K562 (cell line): ENCODE results near the gene KIF5A. TPM values are rescaled to one million over a fixed set of nuclear protein-coding genes. Genes with fewer than 3 reads are reported as not detected.
A peak's percentile ranks its signal among the peaks of the same experiment; 100 is the strongest.

ENCODE experiments used
- E2F8 ChIP-seq: fragments of 450-650 bp; IDR thresholded peaks from 2 replicates; pipeline ENCODE4 v1.7.1; 2018; ENCODE audit warnings: mild to moderate bottlenecking, low read depth; ENCODE audit not compliant: partially characterized antibody
- ELF2 ChIP-seq: fragments of 250-450 bp; sonication (Bioruptor Pico); IDR thresholded peaks from 2 replicates; pipeline ENCODE4 v1.5.0; 2021; ENCODE audit warnings: mild to moderate bottlenecking
- ERF ChIP-seq: fragments of 450-650 bp; formaldehyde crosslinking; IDR thresholded peaks from 2 replicates; pipeline ENCODE4 v1.4.0; 2020; ENCODE audit warnings: mild to moderate bottlenecking, mixed read lengths
- HDAC8 ChIP-seq: fragments of 450-650 bp; IDR thresholded peaks from 2 replicates; pipeline ENCODE4 v1.6.1; 2016; ENCODE audit warnings: mild to moderate bottlenecking, missing genetic modification characterization, moderate library complexity, missing compliant biosample characterization
- HDGF ChIP-seq: fragments of 450-650 bp; IDR thresholded peaks from 2 replicates; pipeline ENCODE4 v1.6.1; 2016
- HNRNPLL ChIP-seq: fragments of 200-400 bp; formaldehyde crosslinking; IDR thresholded peaks from 2 replicates; pipeline ENCODE4 v1.6.1; 2017; ENCODE audit warnings: low read length, low read depth, mild to moderate bottlenecking; ENCODE audit not compliant: poor library complexity, severe bottlenecking
- MEF2D ChIP-seq: conservative IDR thresholded peaks from 2 replicates; pipeline ENCODE4 v1.6.1; 2016; ENCODE audit warnings: low read depth, missing genetic modification characterization, missing compliant biosample characterization
- NCOA6 ChIP-seq: fragments of 450-650 bp; IDR thresholded peaks from 2 replicates; pipeline ENCODE4 v1.6.1; 2017; ENCODE audit warnings: mild to moderate bottlenecking
- NKRF ChIP-seq: fragments of 450-650 bp; IDR thresholded peaks from 2 replicates; pipeline ENCODE4 v1.6.1; 2016; ENCODE audit warnings: borderline replicate concordance
- PCBP1 ChIP-seq: fragments of 200-400 bp; formaldehyde crosslinking; IDR thresholded peaks from 2 replicates; pipeline ENCODE4 v1.6.1; 2018; ENCODE audit warnings: mild to moderate bottlenecking, low read depth, low read length; ENCODE audit not compliant: poor library complexity, severe bottlenecking
- PHB2 ChIP-seq: fragments of 450-650 bp; IDR thresholded peaks from 2 replicates; pipeline ENCODE4 v1.6.1; 2017; ENCODE audit warnings: low read depth
- POLR2AphosphoS2 ChIP-seq: IDR thresholded peaks from 2 replicates; pipeline ENCODE4 v1.6.1; 2012; ENCODE audit warnings: low read length, improper control_type of control experiment
- SP2 ChIP-seq: IDR thresholded peaks from 2 replicates; pipeline ENCODE4 v1.6.1; 2011; ENCODE audit warnings: mild to moderate bottlenecking, low read depth, low read length, moderate library complexity; ENCODE audit not compliant: poor library complexity, severe bottlenecking; ENCODE audit errors: extremely low read depth
- ZBTB12 ChIP-seq: fragments of 250-450 bp; sonication (Bioruptor Pico); IDR thresholded peaks from 2 replicates; pipeline ENCODE4 v1.4.0; 2020
- ZC3H4 ChIP-seq: sonication (generic); formaldehyde crosslinking; IDR thresholded peaks from 2 replicates; pipeline ENCODE4 v1.9.0; 2021; ENCODE audit warnings: missing genetic modification reagents, borderline replicate concordance
- ZHX1 ChIP-seq: fragments of 150-350 bp; conservative IDR thresholded peaks from 2 replicates; pipeline ENCODE4 v1.6.1; 2014; ENCODE audit warnings: low read length
- ZNF174 ChIP-seq: fragments of 250-450 bp; sonication (Bioruptor Pico); IDR thresholded peaks from 2 replicates; pipeline ENCODE4 v1.4.0; 2020; ENCODE audit warnings: mild to moderate bottlenecking
- ZNF780A ChIP-seq: fragments of 250-450 bp; sonication (Bioruptor Pico); IDR thresholded peaks from 2 replicates; pipeline ENCODE4 v1.5.0; 2021; ENCODE audit warnings: mild to moderate bottlenecking
- ZNF79 ChIP-seq: fragments of 250-450 bp; sonication (Bioruptor Pico); IDR thresholded peaks from 2 replicates; pipeline ENCODE4 v1.4.0; 2020; ENCODE audit warnings: low read depth, mild to moderate bottlenecking, moderate library complexity
- polyA plus RNA-seq, 8 experiments: library from polyadenylated mRNA; depleted of rRNA in 4 of 8; stranded (reverse) in 5 of 8; unstranded in 3 of 8; fragments of >200 nt; fragmentation: Nextera tagmentation in 2 of 8; fragmentation: Illumina TruSeq in 1 of 8; extraction: Ambion mirVana in 2 of 8; extraction: Trizol in 1 of 8; gene quantifications; 2 replicates each; pipeline versions ENCODE4 v1.2.1 to v1.2.3, GENCODE V29; 2011 to 2014; ENCODE audit warnings: inconsistent platforms in 1 of 8, missing spikeins in 1 of 8
- total RNA-seq, 7 experiments: library from RNA; depleted of rRNA in 6 of 7; stranded (reverse); fragments of >200 nt in 6 of 7; fragmentation: Illumina TruSeq in 2 of 7; extraction: Trizol in 2 of 7; gene quantifications; 2 replicates each; pipeline versions ENCODE4 v1.2.1 to v1.2.3, GENCODE V29; 2011 to 2021; ENCODE audit warnings: low replicate concordance in 1 of 7

Gene KIF5A
- total and polyA plus RNA-seq, 9 of the 15 experiments (the other 6 are each of a cell fraction or from before 2014, with no cell fraction given), result 3.4 to 17.7 (median 8.0) TPM

- TF ChIP-seq E2F8 (no peak), MEF2D (tag) (no peak), HDAC8 (no peak), PCBP1 (no peak), NKRF (no peak), ZNF174 (CRISPR knock-in tag) (no peak), POLR2AphosphoS2 (peak; percentile 82), SP2 (no peak), ZNF79 (CRISPR knock-in tag) (no peak), ZNF780A (CRISPR knock-in tag) (no peak), ZC3H4 (CRISPR knock-in tag) (peak; percentile 58; the same call in 1 of the 2 replicates), PHB2 (no peak), ERF (CRISPR knock-in tag) (no peak), ZBTB12 (no peak), ZHX1 (no peak), HNRNPLL (no peak), ELF2 (CRISPR knock-in tag) (no peak), NCOA6 (no peak), HDGF (no peak)
- TF ChIP-seq, all 486 proteins: peak for 19
Measured at GRCh38 chr12:57518920-57519795, 30.7 kb upstream of the KIF5A start (continued).
